Esophagus squamous epithelium (tissue), 4 donors: ENCODE data around the gene EEF1A2.

Experiments
- CTCF ChIP-seq, 6 experiments: fragments of 450-650 bp in 4 of 6; fragments of 200-600 bp in 2 of 6; sonication (generic) in 2 of 6; IDR thresholded peaks; one replicate each; pipeline ENCODE4 v1.5.1; 2016 to 2019; ENCODE audit warnings: antibody characterized with exemption in 6 of 6, mild to moderate bottlenecking in 4 of 6, moderate library complexity in 4 of 6
- POLR2A ChIP-seq, 4 donors: fragments of 450-650 bp; IDR thresholded peaks; one replicate each; pipeline ENCODE4 v1.6.1; 2017; ENCODE audit warnings: antibody characterized with exemption in 4 of 4, mild to moderate bottlenecking in 4 of 4, moderate library complexity in 3 of 4

GRCh38 chr20:63469713-63470101 is 29.2 kb downstream of the EEF1A2 start:
- TF ChIP-seq POLR2A (IDR thresholded peaks at IDR 0.05) (no peak), CTCF (IDR thresholded peaks at IDR 0.05) (no peak)
